A549 (cell line): ENCODE results near the gene LSG1. TPM values are rescaled to one million over a fixed set of nuclear protein-coding genes. Genes with fewer than 3 reads are reported as not detected.

Source experiments
- ATAC-seq, 2 experiments: fragments of 200-7000 bp in 1 of 2; fragments of >200 bp in 1 of 2; cut with Nextera tagmentation in 1 of 2; cut with Tn5 transposase in 1 of 2; 3 replicates each; pipeline versions ENCODE4 v1.8.0 to v1.9.1; 2018 to 2020; ENCODE audit warnings: mild to moderate bottlenecking in 1 of 2, moderate library complexity in 1 of 2
- CTCF ChIA-PET: fragments of 300-600 bp; sonication (Branson Sonifier 250); formaldehyde crosslinking; extraction: SDS; loops from one replicate; lab custom pipeline; 2021; ENCODE audit warnings: antibody characterized with exemption, inconsistent platforms; lab: Yijun Ruan, JAX
- POLR2A ChIA-PET: fragments of 350-600 bp; formaldehyde crosslinking; extraction: SDS; loops from one replicate; lab custom pipeline; 2021; ENCODE audit warnings: antibody characterized with exemption, inconsistent platforms; lab: Yijun Ruan, JAX
- DNase-seq, 2 experiments: peaks; one replicate each; pipeline versions ENCODE4 v3.0.0 to v3.0.0-alpha.2; 2011 to 2016; ENCODE audit warnings: low read depth in 1 of 2, low spot score in 1 of 2
- FAIRE-seq: peaks from 2 replicates; lab custom pipeline; 2011; peaks lifted over from hg19 to GRCh38; lab: Jason Lieb, UNC
- H3K27ac ChIP-seq, 2 experiments: fragments of >200 bp; sonication (Bioruptor Twin); formaldehyde crosslinking; 3 replicates each; pipeline ENCODE4 v1.5.1; 2016 to 2017
- H3K4me1 ChIP-seq: fragments of >200 bp; sonication (Bioruptor Twin); formaldehyde crosslinking; 3 replicates; pipeline ENCODE4 v1.6.1; 2016
- H3K4me2 ChIP-seq: fragments of >200 bp; sonication (Bioruptor Twin); formaldehyde crosslinking; 3 replicates; pipeline ENCODE4 v1.6.1; 2016
- H3K4me3 ChIP-seq: fragments of >200 bp; sonication (Bioruptor Twin); formaldehyde crosslinking; 3 replicates; pipeline ENCODE4 v1.5.1; 2016
- H3K9me3 ChIP-seq: fragments of >200 bp; sonication (Bioruptor Twin); formaldehyde crosslinking; 3 replicates; pipeline ENCODE4 v1.6.1; 2016
- CEBPB ChIP-seq, 2 experiments: fragments of >200 bp in 1 of 2; sonication (Bioruptor Twin) in 1 of 2; formaldehyde crosslinking in 1 of 2; IDR thresholded peaks; 2 replicates each; pipeline ENCODE4 v1.6.1; 2012 to 2016
- CHD2 ChIP-seq: fragments of 150-350 bp; IDR thresholded peaks from 2 replicates; pipeline ENCODE4 v1.6.1; 2014; ENCODE audit warnings: low read length; ENCODE audit not compliant: partially characterized antibody
- CHD4 ChIP-seq: fragments of 200-600 bp; sonication (generic); IDR thresholded peaks from 2 replicates; pipeline ENCODE4 v1.6.1; 2016; ENCODE audit warnings: antibody characterized with exemption, mild to moderate bottlenecking, borderline replicate concordance
- EHF ChIP-seq: fragments of 250-450 bp; sonication (Bioruptor Pico); IDR thresholded peaks from 2 replicates; pipeline ENCODE4 v1.5.0; 2020; ENCODE audit warnings: mild to moderate bottlenecking
- EHMT2 ChIP-seq: fragments of 200-600 bp; sonication (generic); IDR thresholded peaks from 2 replicates; pipeline ENCODE4 v1.6.1; 2016; ENCODE audit warnings: antibody characterized with exemption, low read depth, mild to moderate bottlenecking, moderate library complexity
- EP300 ChIP-seq, 2 experiments: fragments of >200 bp; sonication (Bioruptor Twin); formaldehyde crosslinking; IDR thresholded peaks; 2 replicates in 1 of 2; 3 replicates in 1 of 2; pipeline ENCODE4 v1.6.1; 2016 to 2017
- FOSL2 ChIP-seq, 2 experiments: fragments of 450-650 bp in 1 of 2; fragments of >200 bp in 1 of 2; sonication (Bioruptor Twin) in 1 of 2; formaldehyde crosslinking; IDR thresholded peaks; 2 replicates each; pipeline versions ENCODE4 v1.5.0 to v1.6.1; 2016 to 2020; ENCODE audit warnings: mild to moderate bottlenecking in 1 of 2, moderate library complexity in 1 of 2
- FOXS1 ChIP-seq: fragments of 250-450 bp; sonication (Bioruptor Pico); IDR thresholded peaks from 2 replicates; pipeline ENCODE4 v1.5.0; 2020; ENCODE audit warnings: mild to moderate bottlenecking, moderate library complexity
- HOXA7 ChIP-seq: fragments of 250-450 bp; sonication (Bioruptor Pico); IDR thresholded peaks from 2 replicates; pipeline ENCODE4 v1.5.0; 2020; ENCODE audit warnings: mild to moderate bottlenecking, moderate library complexity
- HOXB13 ChIP-seq: fragments of 250-450 bp; sonication (Bioruptor Pico); IDR thresholded peaks from 2 replicates; pipeline ENCODE4 v1.5.0; 2020; ENCODE audit warnings: low read depth, mild to moderate bottlenecking, moderate library complexity
- HOXB5 ChIP-seq: fragments of 250-450 bp; sonication (Bioruptor Pico); IDR thresholded peaks from 2 replicates; pipeline ENCODE4 v1.5.0; 2020; ENCODE audit warnings: mild to moderate bottlenecking, moderate library complexity
- JUN ChIP-seq, 2 experiments: fragments of >200 bp; sonication (Bioruptor Twin); formaldehyde crosslinking; IDR thresholded peaks; 2 replicates in 1 of 2; 3 replicates in 1 of 2; pipeline ENCODE4 v1.6.1; 2016 to 2017
- KDM5A ChIP-seq: fragments of 200-600 bp; sonication (generic); IDR thresholded peaks from 2 replicates; pipeline ENCODE4 v1.6.1; 2016; ENCODE audit warnings: antibody characterized with exemption, mild to moderate bottlenecking
- MAFK ChIP-seq: fragments of 450-650 bp; IDR thresholded peaks from 2 replicates; pipeline ENCODE4 v1.6.1; 2014; ENCODE audit not compliant: partially characterized antibody
- MAZ ChIP-seq: fragments of 150-350 bp; IDR thresholded peaks from 2 replicates; pipeline ENCODE4 v1.6.1; 2014; ENCODE audit warnings: antibody characterized with exemption, low read depth, low read length, borderline replicate concordance
- MYC ChIP-seq: IDR thresholded peaks from 2 replicates; pipeline ENCODE4 v1.6.1; 2012; ENCODE audit warnings: mild to moderate bottlenecking, inconsistent platforms, low read length, improper control_type of control experiment, borderline replicate concordance
- NFE2L2 ChIP-seq: fragments of 150-350 bp; conservative IDR thresholded peaks from 2 replicates; pipeline ENCODE4 v1.6.1; 2014; ENCODE audit warnings: low read length
- NPAS2 ChIP-seq: fragments of 250-450 bp; sonication (Bioruptor Pico); IDR thresholded peaks from 2 replicates; pipeline ENCODE4 v1.8.0; 2022; ENCODE audit warnings: mild to moderate bottlenecking, moderate library complexity, borderline replicate concordance
- POLR2AphosphoS2 ChIP-seq: conservative IDR thresholded peaks from 2 replicates; pipeline ENCODE4 v1.6.1; 2012; ENCODE audit warnings: low read length, improper control_type of control experiment, inconsistent platforms
- RARB ChIP-seq: fragments of 250-450 bp; sonication (Bioruptor Pico); IDR thresholded peaks from 2 replicates; pipeline ENCODE4 v1.8.0; 2021; ENCODE audit warnings: mild to moderate bottlenecking, moderate library complexity
- SMC3 ChIP-seq: fragments of >200 bp; sonication (Bioruptor Twin); formaldehyde crosslinking; IDR thresholded peaks from 3 replicates; pipeline ENCODE4 v1.6.1; 2018; ENCODE audit warnings: inconsistent platforms
- TFCP2L1 ChIP-seq: fragments of 250-450 bp; sonication (Bioruptor Pico); IDR thresholded peaks from 2 replicates; pipeline ENCODE4 v1.5.0; 2021; ENCODE audit warnings: mild to moderate bottlenecking
- TP53 ChIP-seq: fragments of 250-450 bp; sonication (Bioruptor Pico); IDR thresholded peaks from 2 replicates; pipeline ENCODE4 v1.5.0; 2021; ENCODE audit warnings: mild to moderate bottlenecking, moderate library complexity
- ZNF302 ChIP-seq: fragments of 250-450 bp; sonication (Bioruptor Pico); IDR thresholded peaks from 2 replicates; pipeline ENCODE4 v1.9.0; 2021; ENCODE audit warnings: inconsistent platforms, mild to moderate bottlenecking, moderate library complexity
- ZSCAN20 ChIP-seq: fragments of 250-450 bp; sonication (Bioruptor Pico); IDR thresholded peaks from 2 replicates; pipeline ENCODE4 v1.8.0; 2022; ENCODE audit warnings: mild to moderate bottlenecking, moderate library complexity
- WGBS: methylation state at CpG from one replicate; pipeline ENCODE4 v1.1.6; 2017; ENCODE audit errors: missing lambda C conversion rate; 5-methylcytosine and 5-hydroxymethylcytosine counted together
- polyA plus RNA-seq, 4 experiments: library from polyadenylated mRNA; depleted of rRNA in 3 of 4; stranded (reverse); fragments of >200 nt; fragmentation: RNase III in 1 of 4; extraction: RNeasy Plus Mini Kit Qiagen cat#74134 plus additional on column Dnase treatment in 1 of 4; gene quantifications; 2 replicates in 3 of 4; 3 replicates in 1 of 4; pipeline ENCODE4 v1.2.3, GENCODE V29; 2011 to 2017
- TF ChIP-seq, protein P1 (sequence below): IDR thresholded peaks from 2 replicates; pipeline ENCODE4 v1.6.1; 2012
- TF ChIP-seq, protein P2 (sequence below): IDR thresholded peaks from 2 replicates; pipeline ENCODE4 v1.6.1; 2012
- TF ChIP-seq, protein P3 (sequence below): fragments of >200 bp; sonication (Bioruptor Twin); formaldehyde crosslinking; IDR thresholded peaks from 3 replicates; pipeline ENCODE4 v1.5.1; 2016
- TF ChIP-seq, protein P4 (sequence below): fragments of >200 bp; sonication (Bioruptor Twin); formaldehyde crosslinking; IDR thresholded peaks from 3 replicates; pipeline ENCODE4 v1.6.1; 2016

The LSG1 gene
- polyA plus RNA-seq, 2 of the 4 experiments (the other 2 are of a cell fraction), result 37.4 to 70.3 TPM

DNA sequence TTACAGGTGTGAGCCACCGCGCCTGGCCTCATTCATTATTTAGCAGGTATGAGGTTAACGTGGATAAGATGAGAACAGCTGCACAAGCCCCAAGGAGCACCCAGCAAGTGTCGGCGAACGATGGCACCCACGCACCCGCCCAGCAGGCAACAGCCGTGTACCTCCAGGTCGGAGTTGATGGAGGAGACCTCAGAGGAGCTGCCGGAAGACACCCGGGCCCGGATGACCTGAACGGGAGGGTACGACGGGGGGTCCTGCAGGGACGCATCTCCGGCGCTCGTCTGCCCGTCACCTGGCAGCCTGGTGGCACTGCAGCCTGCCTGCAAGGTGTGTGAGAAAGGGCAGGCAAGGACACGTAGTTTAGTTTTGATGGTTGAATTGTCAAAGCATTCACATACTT, 67.9 kb downstream of the LSG1 start:
- TF ChIP-seq, protein P1, sequence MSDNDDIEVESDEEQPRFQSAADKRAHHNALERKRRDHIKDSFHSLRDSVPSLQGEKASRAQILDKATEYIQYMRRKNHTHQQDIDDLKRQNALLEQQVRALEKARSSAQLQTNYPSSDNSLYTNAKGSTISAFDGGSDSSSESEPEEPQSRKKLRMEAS, result no peak
- H3K4me3 ChIP-seq, result no peak overlapping the region
- DNase-seq (no peak), ATAC-seq (no peak), FAIRE-seq (no peak)
- H3K4me1 ChIP-seq, result peaks cover 18% of the 10 kb centered on the region
- no peak overlapping the region for H3K4me2 ChIP-seq
- no peak overlapping the region for H3K27ac ChIP-seq
- ChIA-PET POLR2A (no interaction called here), CTCF (interaction anchor here (1.4 to 3.0 kb wide), 4 partner anchors 9 to 30 kb away, joined by 3 to 10 read pairs (median 3); no protein-coding TSS in a partner anchor)
- WGBS, result 93% methylated on average over 14 of the region's 22 CpGs
- H3K9me3 ChIP-seq, result no peaks in the 10 kb centered on the region

DNA sequence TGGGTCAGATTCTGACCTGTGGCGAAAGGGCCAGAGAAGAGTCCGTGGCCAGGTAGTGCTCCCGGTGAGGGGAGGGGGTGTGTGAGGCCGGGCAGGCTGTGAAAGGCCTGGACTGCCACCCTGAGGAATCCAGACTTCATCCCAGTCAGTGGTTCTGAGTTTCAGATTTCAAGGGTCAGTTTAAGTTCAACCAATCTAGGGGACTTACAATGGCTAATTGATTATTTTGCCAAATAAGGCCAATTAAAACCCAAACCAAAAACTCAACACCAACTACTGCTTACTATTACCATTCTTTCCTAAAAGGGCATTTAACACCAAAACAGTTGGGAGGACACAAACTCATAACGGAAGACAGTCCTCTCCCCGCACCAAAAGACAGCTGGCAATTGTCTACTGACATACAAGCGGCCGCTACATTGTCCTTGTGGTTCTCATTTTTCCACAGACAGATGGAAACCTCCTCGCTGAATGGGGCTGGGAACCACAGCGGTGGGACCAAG, 69.3 kb downstream of the LSG1 start:
- CTCF ChIA-PET, result interaction anchor here (0.6 to 1.5 kb wide), 3 partner anchors 8 to 651 kb away, joined by 3 read pairs; no protein-coding TSS in a partner anchor
- 93% methylated on average over 10 of the region's 10 CpGs for WGBS
- no peak for TF ChIP-seq JUN (IDR thresholded peaks at IDR 0.05)
- TF ChIP-seq NPAS2 (CRISPR knock-in tag), result no peak
- TF ChIP-seq TP53 (CRISPR knock-in tag), result no peak
- TF ChIP-seq ZNF302, result no peak
- TF ChIP-seq HOXB5 (CRISPR knock-in tag), result no peak
- TF ChIP-seq FOXS1 (CRISPR knock-in tag), result no peak
- POLR2A ChIA-PET, result no interaction called here
- peaks cover 30% of the 10 kb centered on the region for H3K4me1 ChIP-seq
- ATAC-seq, result no peak
- FAIRE-seq, result no peak
- H3K4me2 ChIP-seq, result no peak overlapping the region
- peak overlapping the region in 1 of 2 experiments; percentile 50; a peak in 2 of 6 replicates for H3K27ac ChIP-seq
- H3K9me3 ChIP-seq, result no peaks in the 10 kb centered on the region
- no peak overlapping the region for H3K4me3 ChIP-seq
- DNase-seq, result no peak

DNA sequence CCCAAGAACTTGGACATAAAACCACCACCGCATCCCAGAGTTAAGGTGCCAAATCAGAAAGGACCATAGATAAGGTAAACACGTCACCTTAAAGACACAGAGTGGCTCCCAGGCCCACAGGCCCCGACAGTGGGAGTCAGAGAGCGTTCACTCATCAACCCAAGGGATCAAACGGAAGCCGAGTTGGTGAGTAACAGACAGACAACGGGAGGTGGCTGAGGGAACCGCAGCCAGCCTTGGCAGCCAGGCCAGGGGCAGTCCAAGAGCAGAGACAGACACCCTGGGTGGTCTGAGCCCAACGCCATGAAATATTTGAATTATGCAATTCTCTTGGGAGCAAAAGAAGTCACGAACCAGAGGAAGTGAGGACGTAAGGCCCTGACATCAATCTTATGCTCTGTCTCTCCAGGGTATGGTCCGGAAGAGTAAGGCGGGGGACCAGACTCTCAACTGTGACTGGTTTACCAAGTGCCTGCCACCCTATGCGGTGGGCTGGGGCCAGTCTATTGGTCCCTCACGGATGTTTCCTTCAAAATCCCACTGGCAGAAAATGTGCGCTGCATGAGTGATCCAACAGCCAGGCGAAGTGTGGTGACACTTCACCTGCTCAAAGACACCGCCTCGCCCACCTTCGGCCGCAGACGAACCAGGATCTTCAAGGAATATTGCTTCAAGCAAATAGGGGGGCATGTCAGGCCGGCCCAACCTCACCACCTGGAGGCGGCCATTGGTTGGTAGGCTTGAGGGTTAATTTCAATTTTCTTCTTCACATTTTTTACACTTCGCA, 73.0 kb downstream of the LSG1 start:
- H3K27ac ChIP-seq, result peak overlapping the region; percentile 97 to 99
- CTCF ChIA-PET, result interaction anchor here (0.9 kb wide), 1 partner anchor 9 kb away, joined by 4 read pairs; no protein-coding TSS in a partner anchor
- POLR2A ChIA-PET, result no interaction called here
- 31% methylated on average over 25 of the region's 25 CpGs for whole genome bisulfite sequencing
- FAIRE-seq (peak; percentile 63), DNase-seq (peak; percentile 91 to 95), ATAC-seq (peak; percentile 96 to 97)
- no peaks in the 10 kb centered on the region for H3K9me3 ChIP-seq
- peak overlapping the region; percentile 9; the same call in 2 of the 3 replicates for H3K4me3 ChIP-seq
- H3K4me1 ChIP-seq, result peaks cover 51% of the 10 kb centered on the region
- H3K4me2 ChIP-seq, result peak overlapping the region; percentile 79
- TF ChIP-seq EHF (CRISPR knock-in tag), result no peak
- TF ChIP-seq CEBPB (IDR thresholded peaks at IDR 0.05), result peak; percentile 92 to 97
- TF ChIP-seq NFE2L2, result no peak
- no peak for TF ChIP-seq FOXS1 (CRISPR knock-in tag)
- no peak for TF ChIP-seq CHD4
- peak; percentile 61; the same call in 1 of the 2 replicates for TF ChIP-seq FOSL2 (IDR thresholded peaks at IDR 0.05)
- TF ChIP-seq FOSL2 (CRISPR knock-in tag; IDR thresholded peaks at IDR 0.05), result peak; percentile 84
- peak; percentile 25; the same call in 1 of the 3 replicates for TF ChIP-seq SMC3
- no peak for TF ChIP-seq TP53 (CRISPR knock-in tag)
- TF ChIP-seq EHMT2, result no peak
- TF ChIP-seq, protein P2, sequence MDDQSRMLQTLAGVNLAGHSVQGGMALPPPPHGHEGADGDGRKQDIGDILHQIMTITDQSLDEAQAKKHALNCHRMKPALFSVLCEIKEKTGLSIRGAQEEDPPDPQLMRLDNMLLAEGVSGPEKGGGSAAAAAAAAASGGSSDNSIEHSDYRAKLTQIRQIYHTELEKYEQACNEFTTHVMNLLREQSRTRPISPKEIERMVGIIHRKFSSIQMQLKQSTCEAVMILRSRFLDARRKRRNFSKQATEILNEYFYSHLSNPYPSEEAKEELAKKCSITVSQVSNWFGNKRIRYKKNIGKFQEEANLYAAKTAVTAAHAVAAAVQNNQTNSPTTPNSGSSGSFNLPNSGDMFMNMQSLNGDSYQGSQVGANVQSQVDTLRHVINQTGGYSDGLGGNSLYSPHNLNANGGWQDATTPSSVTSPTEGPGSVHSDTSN, result peak; percentile 19
- no peak for TF ChIP-seq ZSCAN20 (CRISPR knock-in tag)
- no peak for TF ChIP-seq POLR2AphosphoS2
- TF ChIP-seq MYC, result no peak
- no peak for TF ChIP-seq HOXA7 (CRISPR knock-in tag)
- TF ChIP-seq KDM5A, result no peak
- peak; percentile 96 to 98 for TF ChIP-seq EP300 (IDR thresholded peaks at IDR 0.05)
- TF ChIP-seq, protein P3, sequence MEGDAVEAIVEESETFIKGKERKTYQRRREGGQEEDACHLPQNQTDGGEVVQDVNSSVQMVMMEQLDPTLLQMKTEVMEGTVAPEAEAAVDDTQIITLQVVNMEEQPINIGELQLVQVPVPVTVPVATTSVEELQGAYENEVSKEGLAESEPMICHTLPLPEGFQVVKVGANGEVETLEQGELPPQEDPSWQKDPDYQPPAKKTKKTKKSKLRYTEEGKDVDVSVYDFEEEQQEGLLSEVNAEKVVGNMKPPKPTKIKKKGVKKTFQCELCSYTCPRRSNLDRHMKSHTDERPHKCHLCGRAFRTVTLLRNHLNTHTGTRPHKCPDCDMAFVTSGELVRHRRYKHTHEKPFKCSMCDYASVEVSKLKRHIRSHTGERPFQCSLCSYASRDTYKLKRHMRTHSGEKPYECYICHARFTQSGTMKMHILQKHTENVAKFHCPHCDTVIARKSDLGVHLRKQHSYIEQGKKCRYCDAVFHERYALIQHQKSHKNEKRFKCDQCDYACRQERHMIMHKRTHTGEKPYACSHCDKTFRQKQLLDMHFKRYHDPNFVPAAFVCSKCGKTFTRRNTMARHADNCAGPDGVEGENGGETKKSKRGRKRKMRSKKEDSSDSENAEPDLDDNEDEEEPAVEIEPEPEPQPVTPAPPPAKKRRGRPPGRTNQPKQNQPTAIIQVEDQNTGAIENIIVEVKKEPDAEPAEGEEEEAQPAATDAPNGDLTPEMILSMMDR, result no peak
- TF ChIP-seq MAFK, result no peak
- no peak for TF ChIP-seq MAZ
- TF ChIP-seq, protein P4, sequence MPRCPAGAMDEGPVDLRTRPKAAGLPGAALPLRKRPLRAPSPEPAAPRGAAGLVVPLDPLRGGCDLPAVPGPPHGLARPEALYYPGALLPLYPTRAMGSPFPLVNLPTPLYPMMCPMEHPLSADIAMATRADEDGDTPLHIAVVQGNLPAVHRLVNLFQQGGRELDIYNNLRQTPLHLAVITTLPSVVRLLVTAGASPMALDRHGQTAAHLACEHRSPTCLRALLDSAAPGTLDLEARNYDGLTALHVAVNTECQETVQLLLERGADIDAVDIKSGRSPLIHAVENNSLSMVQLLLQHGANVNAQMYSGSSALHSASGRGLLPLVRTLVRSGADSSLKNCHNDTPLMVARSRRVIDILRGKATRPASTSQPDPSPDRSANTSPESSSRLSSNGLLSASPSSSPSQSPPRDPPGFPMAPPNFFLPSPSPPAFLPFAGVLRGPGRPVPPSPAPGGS, result 0 out of 3 replicates have a peak, but pooled peaks have one; percentile 73
- no peak for TF ChIP-seq CHD2
- no peak for TF ChIP-seq RARB (CRISPR knock-in tag)
- 0 out of 2 replicates have a peak, but pooled peaks have one; percentile 78 for TF ChIP-seq HOXB13 (CRISPR knock-in tag)
- TF ChIP-seq TFCP2L1, result no peak
